Vagina (tissue), 2 donors: ENCODE results near the gene STK40.

Experiments used
- CTCF ChIP-seq, 3 experiments: fragments of 450-650 bp in 2 of 3; fragments of 200-600 bp in 1 of 3; sonication (generic) in 1 of 3; IDR thresholded peaks; one replicate each; pipeline ENCODE4 v1.5.1; 2017 to 2019; ENCODE audit warnings: antibody characterized with exemption in 3 of 3, mild to moderate bottlenecking in 2 of 3, moderate library complexity in 2 of 3
- POLR2A ChIP-seq, 2 donors: fragments of 450-650 bp; IDR thresholded peaks; one replicate each; pipeline ENCODE4 v1.6.1; 2017; ENCODE audit warnings: antibody characterized with exemption in 2 of 2, mild to moderate bottlenecking in 2 of 2, moderate library complexity in 2 of 2
- POLR2AphosphoS5 ChIP-seq, 2 donors: sonication (generic); formaldehyde crosslinking; IDR thresholded peaks; one replicate each; pipeline ENCODE4 v1.9.0; 2017; ENCODE audit warnings: antibody characterized with exemption in 2 of 2, mild to moderate bottlenecking in 2 of 2, low read depth in 1 of 2; ENCODE audit not compliant: insufficient read depth in 1 of 2

- no peak for TF ChIP-seq CTCF (IDR thresholded peaks at IDR 0.05)
- no peak for TF ChIP-seq POLR2AphosphoS5 (IDR thresholded peaks at IDR 0.05; ENCODE audit: insufficient read depth in 1 of 2, low read depth in 1 of 2)
- no peak for TF ChIP-seq POLR2A (IDR thresholded peaks at IDR 0.05)
Measured at GRCh38 chr1:36365381-36365780, 20.3 kb downstream of the STK40 start.
